Suprapubic skin (tissue), 4 donors: ENCODE data around the gene GPR37L1.

ENCODE experiments used
- CTCF ChIP-seq, 2 donors: fragments of 200-600 bp in 1 of 2; fragments of 450-650 bp in 1 of 2; sonication (generic) in 1 of 2; IDR thresholded peaks; one replicate each; pipeline ENCODE4 v1.5.1; 2016 to 2019; ENCODE audit warnings: antibody characterized with exemption in 2 of 2, mild to moderate bottlenecking in 1 of 2, moderate library complexity in 1 of 2
- EP300 ChIP-seq: sonication (generic); formaldehyde crosslinking; IDR thresholded peaks from one replicate; pipeline ENCODE4 v1.6.1; 2017; ENCODE audit warnings: antibody characterized with exemption
- POLR2AphosphoS5 ChIP-seq, 3 donors: sonication (generic); formaldehyde crosslinking; IDR thresholded peaks; one replicate each; pipeline ENCODE4 v1.6.1; 2017; ENCODE audit warnings: antibody characterized with exemption in 3 of 3

GRCh38 chr1:202110977-202111376, 11.7 kb upstream of the GPR37L1 start:
- no peak for TF ChIP-seq EP300
- TF ChIP-seq CTCF (IDR thresholded peaks at IDR 0.05), result no peak
- no peak for TF ChIP-seq POLR2AphosphoS5 (IDR thresholded peaks at IDR 0.05)
